GM23248 (cell line): Measurements from ENCODE around the gene CASK. TPM values are rescaled to one million over a fixed set of nuclear protein-coding genes. Genes with fewer than 3 reads are reported as not detected.
A peak's percentile ranks its signal among the peaks of the same experiment; 100 is the strongest.

ENCODE experiments used
- DNase-seq: peaks from one replicate; pipeline ENCODE4 v3.0.0-alpha.2; 2015
- H2AFZ ChIP-seq: fragments of 200-600 bp; sonication (generic); 2 replicates; pipeline ENCODE4 v1.6.1; 2016; ENCODE audit warnings: antibody characterized with exemption
- H3F3A ChIP-seq: fragments of 200-600 bp; sonication (generic); 2 replicates; pipeline ENCODE4 v1.6.1; 2016; ENCODE audit warnings: mild to moderate bottlenecking, antibody characterized with exemption, mixed run types; ENCODE audit not compliant: insufficient read depth
- H3K27ac ChIP-seq: fragments of 200-600 bp; sonication (generic); 2 replicates; pipeline ENCODE4 v1.5.1; 2016; ENCODE audit warnings: mild to moderate bottlenecking
- H3K27me3 ChIP-seq: fragments of 200-600 bp; sonication (generic); replicated peaks from 2 replicates; pipeline ENCODE4 v1.6.1; 2016; ENCODE audit warnings: mild to moderate bottlenecking; ENCODE audit not compliant: insufficient read depth
- H3K36me3 ChIP-seq: fragments of 200-600 bp; sonication (generic); 2 replicates; pipeline ENCODE4 v1.6.1; 2016; ENCODE audit warnings: low read depth, mild to moderate bottlenecking
- H3K4me1 ChIP-seq: fragments of 200-600 bp; sonication (generic); 2 replicates; pipeline ENCODE4 v1.6.1; 2016; ENCODE audit warnings: mild to moderate bottlenecking; ENCODE audit not compliant: insufficient read depth
- H3K4me2 ChIP-seq: fragments of 200-600 bp; sonication (generic); one replicate; pipeline ENCODE4 v1.6.1; 2016; ENCODE audit warnings: mild to moderate bottlenecking; ENCODE audit not compliant: unreplicated experiment
- H3K4me3 ChIP-seq: fragments of 200-600 bp; sonication (generic); 2 replicates; pipeline ENCODE4 v1.5.1; 2016; ENCODE audit warnings: mild to moderate bottlenecking
- H3K79me2 ChIP-seq: fragments of 200-600 bp; sonication (generic); 2 replicates; pipeline ENCODE4 v1.6.1; 2016; ENCODE audit warnings: mild to moderate bottlenecking; ENCODE audit not compliant: insufficient read depth
- H3K9ac ChIP-seq: fragments of 200-600 bp; sonication (generic); 2 replicates; pipeline ENCODE4 v1.6.1; 2016; ENCODE audit warnings: mild to moderate bottlenecking
- H3K9me2 ChIP-seq: fragments of 200-600 bp; sonication (generic); 2 replicates; pipeline ENCODE4 v1.6.1; 2016; ENCODE audit warnings: mixed run types, mild to moderate bottlenecking, moderate library complexity; ENCODE audit not compliant: insufficient read depth
- H3K9me3 ChIP-seq: fragments of 200-600 bp; sonication (generic); one replicate; pipeline ENCODE4 v1.6.1; 2017; ENCODE audit warnings: low read depth
- H4K20me1 ChIP-seq: fragments of 200-600 bp; sonication (generic); 2 replicates; pipeline ENCODE4 v1.6.0; 2016; ENCODE audit not compliant: insufficient read depth
- EZH2 ChIP-seq: fragments of 200-600 bp; sonication (generic); IDR thresholded peaks from 2 replicates; pipeline ENCODE4 v1.6.1; 2018; ENCODE audit warnings: antibody characterized with exemption, mild to moderate bottlenecking; ENCODE audit not compliant: insufficient read depth, poor library complexity, severe bottlenecking
- EZH2phosphoT487 ChIP-seq: fragments of 200-600 bp; sonication (generic); IDR thresholded peaks from 2 replicates; pipeline ENCODE4 v1.6.1; 2018; ENCODE audit warnings: antibody characterized with exemption, moderate library complexity, mild to moderate bottlenecking, low read depth; ENCODE audit not compliant: insufficient read depth
- whole genome bisulfite sequencing, 2 experiments: methylation state at CpG; one replicate each; pipeline ENCODE4 v1.1.6; 2015 to 2017; ENCODE audit warnings: low lambda C conversion rate in 2 of 2, low coverage in 1 of 2; ENCODE audit errors: missing lambda C conversion rate in 2 of 2; 5-methylcytosine and 5-hydroxymethylcytosine counted together
- in situ Hi-C: fragments of 300-500 bp; cut with MboI; formaldehyde crosslinking; loops from 2 replicates; pipeline ENCODE4 v1.15.0; 2020
- polyA plus RNA-seq: library from polyadenylated mRNA; unstranded; fragments of >200 nt; fragmentation: Nextera tagmentation; extraction: Ambion mirVana; gene quantifications from 2 replicates; pipeline ENCODE4 v1.2.1, GENCODE V29; 2016
- total RNA-seq: library from RNA; depleted of rRNA; stranded (reverse); fragments of >200 nt; shearing (Covaris generic); gene quantifications from 2 replicates; pipeline ENCODE4 v1.2.3, GENCODE V29; 2014

CASK gene
- total and polyA plus RNA-seq, 2 experiments from 2014 or later: 2.5 to 29.2 TPM

DNA sequence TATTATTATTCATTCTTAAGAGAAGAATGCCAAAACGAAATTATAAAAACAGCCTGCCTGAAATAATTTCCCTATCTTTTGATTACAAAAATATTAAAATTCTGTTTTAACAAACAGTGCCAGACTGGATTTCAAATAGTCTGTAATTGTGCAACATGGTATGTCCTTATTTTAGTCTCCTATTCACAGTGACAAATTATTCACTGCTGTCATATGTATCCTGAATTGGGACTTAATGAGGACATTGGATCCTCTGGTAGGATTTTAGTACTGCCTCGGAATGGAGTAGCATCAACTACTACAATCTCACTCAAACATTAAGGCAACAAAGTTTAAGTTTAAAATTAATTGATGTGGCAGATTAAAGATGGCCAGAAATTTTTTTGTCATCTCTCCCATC is 97.6 kb downstream of the CASK start:
- Histone ChIP-seq H3K4me1 (peaks cover 37% of the 10 kb centered on the region), H4K20me1 (no peaks in the 10 kb centered on the region), H3K27ac (no peak overlapping the region), H3K4me3 (no peak overlapping the region), H3K9ac (no peak overlapping the region), H2AFZ (no peak overlapping the region), H3K36me3 (no peaks in the 10 kb centered on the region), H3F3A (peaks cover 9% of the 10 kb centered on the region; the same call in 1 of the 2 replicates), H3K27me3 (no peaks in the 10 kb centered on the region), H3K79me2 (no peaks in the 10 kb centered on the region), H3K9me2 (no peaks in the 10 kb centered on the region; the same call in 1 of the 2 replicates), H3K9me3 (no peaks in the 10 kb centered on the region), H3K4me2 (no peak overlapping the region)
- TF ChIP-seq EZH2: no peak
- TF ChIP-seq EZH2phosphoT487: no peak
- DNase-seq: no peak
- 64 to 86% methylated on average over 1 to 2 of the region's 2 CpGs for WGBS, 2 experiments
- in situ Hi-C loops: no loop called here

DNA sequence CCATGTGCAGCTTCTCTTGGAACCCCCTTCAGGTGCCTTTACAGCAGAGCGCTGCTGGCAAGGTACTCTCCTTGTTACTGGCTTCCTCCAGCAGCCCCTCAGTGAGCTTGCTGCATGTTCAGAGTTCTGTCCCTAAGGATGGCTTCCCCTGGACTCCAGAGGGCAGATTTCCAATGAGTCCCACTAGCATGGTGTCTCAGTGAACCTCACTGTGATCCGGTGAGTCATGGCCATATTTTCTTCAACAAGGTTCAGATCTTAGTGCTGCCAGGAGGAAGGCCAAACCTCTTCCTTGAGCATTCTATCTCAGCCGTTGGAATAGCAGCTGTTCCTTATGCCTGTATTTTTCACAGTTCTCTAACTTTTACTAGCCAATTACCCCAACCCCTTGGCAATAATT is 98.8 kb downstream of the CASK start:
- Histone ChIP-seq H3K9me3 (no peaks in the 10 kb centered on the region), H4K20me1 (no peaks in the 10 kb centered on the region), H3F3A (peaks cover 9% of the 10 kb centered on the region; the same call in 1 of the 2 replicates), H3K36me3 (no peaks in the 10 kb centered on the region), H3K9me2 (no peaks in the 10 kb centered on the region; the same call in 1 of the 2 replicates), H3K79me2 (no peaks in the 10 kb centered on the region), H3K9ac (no peak overlapping the region), H3K4me2 (peak overlapping the region; percentile 47), H3K27me3 (no peaks in the 10 kb centered on the region), H3K4me1 (peaks cover 37% of the 10 kb centered on the region), H2AFZ (no peak overlapping the region), H3K27ac (no peak overlapping the region), H3K4me3 (no peak overlapping the region)
- TF ChIP-seq EZH2 (no peak), EZH2phosphoT487 (no peak)
- peak; percentile 65 for DNase-seq
- WGBS, 2 experiments: 36 to 41% methylated on average over 3 of the region's 3 CpGs
- in situ Hi-C loops: no loop called here

DNA sequence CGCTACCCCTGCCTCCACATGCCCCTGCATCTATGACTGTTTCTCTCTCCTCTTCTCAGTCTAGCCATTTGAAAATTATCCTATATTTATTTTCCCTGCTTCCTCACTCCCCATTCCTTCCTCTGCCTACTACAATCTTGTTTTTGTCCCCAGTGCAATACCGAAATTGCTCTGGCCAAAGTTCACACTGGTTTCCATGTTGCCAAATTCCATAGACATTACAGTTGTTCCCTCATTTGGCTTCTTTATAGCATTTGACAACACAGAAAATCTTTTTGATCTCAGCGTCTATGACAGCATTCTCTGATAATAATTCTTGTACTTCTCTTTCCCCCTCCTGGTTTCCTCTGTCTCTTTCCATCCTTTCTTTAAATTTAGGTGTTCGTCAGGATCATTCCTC is 100.0 kb downstream of the CASK start:
- H3K27ac ChIP-seq: no peak overlapping the region
- H3K27me3 ChIP-seq: no peaks in the 10 kb centered on the region
- H2AFZ ChIP-seq: no peak overlapping the region
- H3K9me3 ChIP-seq: no peaks in the 10 kb centered on the region
- no peak for TF ChIP-seq EZH2
- no peak for TF ChIP-seq EZH2phosphoT487
- peaks cover 9% of the 10 kb centered on the region; the same call in 1 of the 2 replicates for H3F3A ChIP-seq
- in situ Hi-C loops: no loop called here
- H4K20me1 ChIP-seq: no peaks in the 10 kb centered on the region
- WGBS, 2 experiments: 28 to 44% methylated on average over 3 to 4 of the region's 4 CpGs
- H3K79me2 ChIP-seq: no peaks in the 10 kb centered on the region; the same call in 1 of the 2 replicates
- no peaks in the 10 kb centered on the region for H3K36me3 ChIP-seq
- H3K4me2 ChIP-seq: no peak overlapping the region
- no peak overlapping the region for H3K4me3 ChIP-seq
- DNase-seq: peak; percentile 40
- no peak overlapping the region for H3K9ac ChIP-seq
- peaks cover 29% of the 10 kb centered on the region for H3K4me1 ChIP-seq
- H3K9me2 ChIP-seq: no peaks in the 10 kb centered on the region; the same call in 1 of the 2 replicates

DNA sequence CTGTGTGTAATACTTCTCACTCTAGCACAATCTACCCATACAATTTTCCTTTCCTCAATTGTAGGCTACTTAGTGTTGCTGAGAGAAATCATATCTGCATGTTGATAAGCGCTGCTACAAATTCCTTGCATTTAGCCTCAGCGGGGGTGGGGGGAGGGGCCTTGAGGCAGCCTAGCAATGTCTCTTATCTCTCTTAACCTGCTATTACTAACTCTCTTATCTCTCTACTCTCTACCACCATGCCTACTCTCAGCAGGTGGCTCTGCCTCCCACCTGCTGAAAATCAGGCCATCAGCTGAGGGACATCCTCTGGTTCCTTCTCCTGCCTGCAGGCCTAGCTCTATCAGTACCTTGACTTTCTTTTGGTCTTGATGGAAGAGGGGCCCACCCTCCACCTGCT is 100.5 kb downstream of the CASK start:
- Histone ChIP-seq H3K36me3 (no peaks in the 10 kb centered on the region), H3K4me2 (no peak overlapping the region), H3K4me3 (no peak overlapping the region), H4K20me1 (no peaks in the 10 kb centered on the region), H3K9me3 (no peaks in the 10 kb centered on the region), H2AFZ (no peak overlapping the region), H3K9ac (no peak overlapping the region), H3K27ac (no peak overlapping the region), H3K27me3 (no peaks in the 10 kb centered on the region), H3K9me2 (no peaks in the 10 kb centered on the region; the same call in 1 of the 2 replicates), H3F3A (peaks cover 6% of the 10 kb centered on the region; the same call in 1 of the 2 replicates), H3K4me1 (peaks cover 24% of the 10 kb centered on the region), H3K79me2 (no peaks in the 10 kb centered on the region; the same call in 1 of the 2 replicates)
- in situ Hi-C loops: no loop called here
- WGBS, 2 experiments: 100% methylated on average over 2 of the region's 2 CpGs
- no peak for DNase-seq
- TF ChIP-seq EZH2: no peak
- no peak for TF ChIP-seq EZH2phosphoT487
